ENCODE measurements around the gene TMEM123. TPM values are rescaled to one million over a fixed set of nuclear protein-coding genes. Genes with fewer than 3 reads are reported as not detected.

The TMEM123 gene
- total RNA-seq, 1 donor from 2014 or later, result 168 TPM

DNA sequence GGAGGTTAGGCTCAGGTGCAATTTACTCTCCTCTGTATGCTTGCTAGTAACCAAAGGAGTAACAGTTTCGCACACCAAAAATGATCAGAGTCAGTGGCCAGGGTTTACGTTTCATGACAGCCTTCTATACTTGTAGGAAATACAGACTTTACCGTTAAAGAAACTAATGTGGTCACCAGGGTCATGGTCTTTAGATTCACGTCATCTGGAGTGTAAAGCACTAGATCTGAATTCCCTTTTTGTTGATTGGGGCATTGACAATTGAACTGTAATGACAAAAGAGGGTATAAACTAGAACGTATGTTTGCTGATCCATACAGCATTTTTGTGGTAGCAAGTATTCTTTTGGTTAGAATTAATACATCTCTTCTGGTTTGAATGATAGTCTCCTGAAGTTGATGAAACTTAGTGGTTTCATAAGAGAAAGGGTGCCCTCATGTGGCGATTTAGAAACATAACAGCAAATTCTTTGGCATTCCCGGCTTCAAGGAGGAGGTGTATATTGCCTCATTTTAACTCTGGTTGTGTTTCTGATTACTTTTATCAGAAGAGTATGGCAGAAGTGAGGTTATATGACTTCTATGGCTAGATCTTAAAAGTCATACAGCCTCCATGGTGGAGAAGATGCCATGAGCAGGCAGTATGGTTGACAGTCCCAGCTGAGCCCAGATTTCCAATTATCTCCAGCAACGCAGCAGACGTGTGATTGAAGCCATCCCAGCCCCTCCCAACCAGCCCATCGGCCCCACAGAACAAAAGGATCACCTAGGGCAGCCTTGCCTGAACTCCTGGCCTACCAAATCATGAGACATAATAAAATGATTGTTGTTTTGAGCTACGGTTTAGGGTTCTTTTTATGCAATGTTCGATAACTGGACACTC is 42.8 kb upstream of the TMEM123 start:
- peak; percentile 32 for DNase-seq (ENCODE audit: low read depth)
- H3K36me3 ChIP-seq (ENCODE audit: control insufficient read depth, insufficient read depth, low read length), result no peaks in the 10 kb centered on the region
- H3K27me3 ChIP-seq (ENCODE audit: control insufficient read depth, insufficient read depth, low read length), result no peaks in the 10 kb centered on the region
- H3K4me3 ChIP-seq (ENCODE audit: low read depth, low read length), result no peak overlapping the region
- TF ChIP-seq CTCF (IDR thresholded peaks at IDR 0.05; ENCODE audit: insufficient read depth, low read length, poor library complexity, severe bottlenecking), result peak; percentile 53

GRCh38 chr11:102494216-102494615 is 41.7 kb upstream of the TMEM123 start:
- Histone ChIP-seq H3K36me3 (ENCODE audit: control insufficient read depth, insufficient read depth, low read length) (no peaks in the 10 kb centered on the region), H3K27me3 (ENCODE audit: control insufficient read depth, insufficient read depth, low read length) (no peaks in the 10 kb centered on the region), H3K4me3 (ENCODE audit: low read depth, low read length) (no peak overlapping the region)
- DNase-seq (ENCODE audit: low read depth), result peak; percentile 82
- no peak for TF ChIP-seq CTCF (IDR thresholded peaks at IDR 0.05; ENCODE audit: insufficient read depth, low read length, poor library complexity, severe bottlenecking)

GRCh38 chr11:102493524-102493923 is 41.0 kb upstream of the TMEM123 start:
- no peaks in the 10 kb centered on the region for H3K27me3 ChIP-seq (ENCODE audit: control insufficient read depth, insufficient read depth, low read length)
- DNase-seq (ENCODE audit: low read depth), result peak; percentile 58
- no peak overlapping the region for H3K4me3 ChIP-seq (ENCODE audit: low read depth, low read length)
- H3K36me3 ChIP-seq (ENCODE audit: control insufficient read depth, insufficient read depth, low read length), result no peaks in the 10 kb centered on the region
- TF ChIP-seq CTCF (IDR thresholded peaks at IDR 0.05; ENCODE audit: insufficient read depth, low read length, poor library complexity, severe bottlenecking), result no peak

- H3K36me3 ChIP-seq (ENCODE audit: control insufficient read depth, insufficient read depth, low read length), result no peaks in the 10 kb centered on the region
- no peak overlapping the region for H3K4me3 ChIP-seq (ENCODE audit: low read depth, low read length)
- H3K27me3 ChIP-seq (ENCODE audit: control insufficient read depth, insufficient read depth, low read length), result no peaks in the 10 kb centered on the region
- TF ChIP-seq CTCF (IDR thresholded peaks at IDR 0.05; ENCODE audit: insufficient read depth, low read length, poor library complexity, severe bottlenecking), result no peak
- DNase-seq (ENCODE audit: low read depth), result no peak
Observed at GRCh38 chr11:102491969-102492368, 39.4 kb upstream of the TMEM123 start.

DNA sequence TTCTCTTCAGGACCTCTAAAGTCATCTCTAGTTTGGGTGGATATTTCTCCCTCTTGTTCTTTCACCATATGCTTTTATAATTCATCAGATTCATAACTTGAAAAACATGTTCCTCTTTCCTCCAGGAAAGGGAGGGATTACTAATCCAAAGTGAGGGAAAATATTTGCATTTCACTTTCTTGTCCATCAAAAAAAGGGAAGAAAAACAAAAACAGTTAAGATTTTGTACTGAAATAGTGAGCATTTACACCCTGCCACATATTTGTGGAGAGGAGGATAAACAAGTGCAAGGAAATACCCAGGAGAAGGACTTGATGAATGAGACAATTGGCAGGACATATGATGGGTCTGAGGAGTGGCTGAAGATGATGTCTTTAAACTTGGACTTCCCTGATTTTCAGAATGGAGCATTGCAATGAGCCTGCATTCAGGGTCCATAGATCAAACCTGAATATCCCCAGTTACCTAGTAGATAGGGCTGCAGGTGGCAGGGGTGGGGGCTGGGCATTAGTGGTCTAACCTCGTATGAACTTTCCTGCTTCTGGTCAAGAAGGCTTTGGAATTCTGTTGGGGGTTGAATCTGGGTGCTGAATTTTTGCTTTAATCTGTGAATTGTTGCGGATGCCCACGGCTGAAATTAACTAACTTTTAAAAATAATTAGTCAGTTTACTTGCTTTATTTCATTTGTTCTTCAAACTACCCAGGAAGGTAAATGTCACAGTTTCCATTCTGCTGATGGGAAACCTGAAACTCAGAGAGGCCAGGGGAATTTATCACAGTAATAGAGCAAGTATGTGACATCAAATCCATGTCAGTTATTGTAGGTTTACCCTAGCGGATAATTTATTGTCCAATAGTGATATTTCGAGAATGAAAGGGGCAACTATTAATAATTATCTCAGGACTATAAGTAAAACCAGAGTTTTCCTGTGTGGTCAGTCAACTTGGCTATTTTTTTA is 36.9 kb upstream of the TMEM123 start:
- no peak for DNase-seq (ENCODE audit: low read depth)
- H3K4me3 ChIP-seq (ENCODE audit: low read depth, low read length), result no peak overlapping the region
- TF ChIP-seq CTCF (IDR thresholded peaks at IDR 0.05; ENCODE audit: insufficient read depth, low read length, poor library complexity, severe bottlenecking), result no peak
- H3K27me3 ChIP-seq (ENCODE audit: control insufficient read depth, insufficient read depth, low read length), result no peaks in the 10 kb centered on the region
- no peaks in the 10 kb centered on the region for H3K36me3 ChIP-seq (ENCODE audit: control insufficient read depth, insufficient read depth, low read length)
